K562 (cell line): ENCODE measurements around the gene P3H4. TPM values are rescaled to one million over a fixed set of nuclear protein-coding genes. Genes with fewer than 3 reads are reported as not detected.

Experiments used
- CBX2 ChIP-seq: fragments of 200-600 bp; sonication (generic); IDR thresholded peaks from one replicate; pipeline ENCODE4 v1.6.1; 2012; ENCODE audit warnings: mild to moderate bottlenecking, low read length, inconsistent platforms; ENCODE audit not compliant: insufficient read depth, poor library complexity, severe bottlenecking
- CBX3 ChIP-seq, 2 experiments: IDR thresholded peaks; 1 replicate in 1 of 2; 2 replicates in 1 of 2; pipeline ENCODE4 v1.6.1; 2012; ENCODE audit warnings: inconsistent platforms in 2 of 2, low read length in 2 of 2, borderline replicate concordance in 1 of 2, control low read depth in 1 of 2
- CHAMP1 ChIP-seq: fragments of 450-650 bp; IDR thresholded peaks from 2 replicates; pipeline ENCODE4 v1.6.1; 2016; ENCODE audit warnings: mild to moderate bottlenecking
- E2F3 ChIP-seq: fragments of 250-450 bp; sonication (Bioruptor Pico); IDR thresholded peaks from 2 replicates; pipeline ENCODE4 v1.4.0; 2020; ENCODE audit warnings: mild to moderate bottlenecking
- GABPB2 ChIP-seq: fragments of 250-450 bp; sonication (Bioruptor Pico); conservative IDR thresholded peaks from 2 replicates; pipeline ENCODE4 v1.5.1; 2021; ENCODE audit warnings: mild to moderate bottlenecking
- NKRF ChIP-seq: fragments of 450-650 bp; IDR thresholded peaks from 2 replicates; pipeline ENCODE4 v1.6.1; 2016; ENCODE audit warnings: borderline replicate concordance
- NRF1 ChIP-seq, 2 experiments: fragments of 450-650 bp; IDR thresholded peaks in 1 of 2; conservative IDR thresholded peaks in 1 of 2; 2 replicates each; pipeline ENCODE4 v1.6.1; 2014; ENCODE audit warnings: mild to moderate bottlenecking in 2 of 2
- NUFIP1 ChIP-seq: fragments of 450-650 bp; IDR thresholded peaks from 2 replicates; pipeline ENCODE4 v1.6.1; 2018; ENCODE audit not compliant: partially characterized antibody
- PTRF ChIP-seq: fragments of 450-650 bp; IDR thresholded peaks from 2 replicates; pipeline ENCODE4 v1.6.1; 2016; ENCODE audit warnings: mild to moderate bottlenecking, missing genetic modification characterization, missing compliant biosample characterization
- RUNX1 ChIP-seq: sonication (generic); IDR thresholded peaks from 2 replicates; pipeline ENCODE4 v1.6.1; 2016; ENCODE audit warnings: antibody characterized with exemption, low read depth
- U2AF1 ChIP-seq: fragments of 200-400 bp; formaldehyde crosslinking; optimal IDR thresholded peaks from 2 replicates; pipeline ENCODE3; 2017; ENCODE audit warnings: mild to moderate bottlenecking, low read depth, low read length, moderate library complexity
- ZFP1 ChIP-seq: fragments of 450-650 bp; formaldehyde crosslinking; IDR thresholded peaks from 2 replicates; pipeline ENCODE4 v1.4.0; 2020; ENCODE audit warnings: mild to moderate bottlenecking, mixed read lengths
- ZNF280B ChIP-seq: fragments of 250-450 bp; sonication (Bioruptor Pico); IDR thresholded peaks from 2 replicates; pipeline ENCODE4 v1.5.1; 2021; ENCODE audit warnings: mild to moderate bottlenecking
- ZNF395 ChIP-seq: fragments of 200-800 bp; sonication (Bioruptor generic); IDR thresholded peaks from 2 replicates; pipeline ENCODE4 v1.6.1; 2017; ENCODE audit warnings: missing genetic modification characterization, missing compliant biosample characterization
- ZSCAN29 ChIP-seq: fragments of 450-650 bp; IDR thresholded peaks from 2 replicates; pipeline ENCODE4 v1.6.1; 2017
- polyA plus RNA-seq, 8 experiments: library from polyadenylated mRNA; depleted of rRNA in 4 of 8; stranded (reverse) in 5 of 8; unstranded in 3 of 8; fragments of >200 nt; fragmentation: Nextera tagmentation in 2 of 8; fragmentation: Illumina TruSeq in 1 of 8; extraction: Ambion mirVana in 2 of 8; extraction: Trizol in 1 of 8; gene quantifications; 2 replicates each; pipeline versions ENCODE4 v1.2.1 to v1.2.3, GENCODE V29; 2011 to 2014; ENCODE audit warnings: inconsistent platforms in 1 of 8, missing spikeins in 1 of 8
- total RNA-seq, 7 experiments: library from RNA; depleted of rRNA in 6 of 7; stranded (reverse); fragments of >200 nt in 6 of 7; fragmentation: Illumina TruSeq in 2 of 7; extraction: Trizol in 2 of 7; gene quantifications; 2 replicates each; pipeline versions ENCODE4 v1.2.1 to v1.2.3, GENCODE V29; 2011 to 2021; ENCODE audit warnings: low replicate concordance in 1 of 7
- TF ChIP-seq, protein P1 (sequence below), 3 experiments: IDR thresholded peaks in 2 of 3; conservative IDR thresholded peaks in 1 of 3; 2 replicates each; pipeline ENCODE4 v1.5.1; 2011 to 2012; ENCODE audit warnings: low read length in 3 of 3, mild to moderate bottlenecking in 3 of 3, control low read depth in 2 of 3, improper control_type of control experiment in 1 of 3, inconsistent platforms in 1 of 3, low read depth in 1 of 3, mixed read lengths in 1 of 3, moderate library complexity in 1 of 3; ENCODE audit not compliant: insufficient read depth in 2 of 3
- TF ChIP-seq, protein P2 (sequence below), 2 experiments: fragments of 450-650 bp in 1 of 2; sonication (generic) in 1 of 2; formaldehyde crosslinking; conservative IDR thresholded peaks; 2 replicates each; pipeline versions ENCODE4 v1.4.0 to v1.8.1; 2020 to 2022; ENCODE audit warnings: mild to moderate bottlenecking in 1 of 2, missing genetic modification reagents in 1 of 2

Gene P3H4
- total and polyA plus RNA-seq, 9 of the 15 experiments (the other 6 are each of a cell fraction or from before 2014, with no cell fraction given): 0.10 to 3.7 (median 1.0) TPM

- TF ChIP-seq ZFP1 (CRISPR knock-in tag) (no peak), ZNF395 (no peak), E2F3 (CRISPR knock-in tag) (no peak; the same call in 1 of the 2 replicates), ZSCAN29 (no peak), CBX3 (IDR thresholded peaks at IDR 0.05; ENCODE audit: borderline replicate concordance in 1 of 2, low read length in 2 of 2) (no peak), NUFIP1 (no peak), RUNX1 (no peak), ZNF280B (no peak), U2AF1 (no peak), PTRF (tag) (no peak), NRF1 (conservative IDR thresholded peaks at IDR 0.05 in 1 of 2, IDR thresholded peaks at IDR 0.05 in 1 of 2) (peak; percentile 66 to 75), NKRF (no peak), CHAMP1 (no peak), GABPB2 (CRISPR knock-in tag) (no peak), CBX2 (no peak)
- TF ChIP-seq, protein P1, sequence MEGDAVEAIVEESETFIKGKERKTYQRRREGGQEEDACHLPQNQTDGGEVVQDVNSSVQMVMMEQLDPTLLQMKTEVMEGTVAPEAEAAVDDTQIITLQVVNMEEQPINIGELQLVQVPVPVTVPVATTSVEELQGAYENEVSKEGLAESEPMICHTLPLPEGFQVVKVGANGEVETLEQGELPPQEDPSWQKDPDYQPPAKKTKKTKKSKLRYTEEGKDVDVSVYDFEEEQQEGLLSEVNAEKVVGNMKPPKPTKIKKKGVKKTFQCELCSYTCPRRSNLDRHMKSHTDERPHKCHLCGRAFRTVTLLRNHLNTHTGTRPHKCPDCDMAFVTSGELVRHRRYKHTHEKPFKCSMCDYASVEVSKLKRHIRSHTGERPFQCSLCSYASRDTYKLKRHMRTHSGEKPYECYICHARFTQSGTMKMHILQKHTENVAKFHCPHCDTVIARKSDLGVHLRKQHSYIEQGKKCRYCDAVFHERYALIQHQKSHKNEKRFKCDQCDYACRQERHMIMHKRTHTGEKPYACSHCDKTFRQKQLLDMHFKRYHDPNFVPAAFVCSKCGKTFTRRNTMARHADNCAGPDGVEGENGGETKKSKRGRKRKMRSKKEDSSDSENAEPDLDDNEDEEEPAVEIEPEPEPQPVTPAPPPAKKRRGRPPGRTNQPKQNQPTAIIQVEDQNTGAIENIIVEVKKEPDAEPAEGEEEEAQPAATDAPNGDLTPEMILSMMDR (IDR thresholded peaks at IDR 0.05 in 2 of 3, conservative IDR thresholded peaks at IDR 0.05 in 1 of 3; ENCODE audit: insufficient read depth in 2 of 3, low read depth in 1 of 3, low read length in 3 of 3): peak; percentile 68 to 81 (median 80)
- TF ChIP-seq, protein P2, sequence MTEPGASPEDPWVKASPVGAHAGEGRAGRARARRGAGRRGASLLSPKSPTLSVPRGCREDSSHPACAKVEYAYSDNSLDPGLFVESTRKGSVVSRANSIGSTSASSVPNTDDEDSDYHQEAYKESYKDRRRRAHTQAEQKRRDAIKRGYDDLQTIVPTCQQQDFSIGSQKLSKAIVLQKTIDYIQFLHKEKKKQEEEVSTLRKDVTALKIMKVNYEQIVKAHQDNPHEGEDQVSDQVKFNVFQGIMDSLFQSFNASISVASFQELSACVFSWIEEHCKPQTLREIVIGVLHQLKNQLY (CRISPR knock-in tag; conservative IDR thresholded peaks at IDR 0.05): no peak
Observed at GRCh38 chr17:41786227-41787020, 25.3 kb downstream of the P3H4 start, which contains the start of gene JUP (continued).
